Hepatocyte (in vitro differentiated cells): ENCODE data around the gene MAST4. TPM values are rescaled to one million over a fixed set of nuclear protein-coding genes. Genes with fewer than 3 reads are reported as not detected.

Experiments
- DNase-seq: peaks from one replicate; pipeline ENCODE4 v3.0.0-alpha.2; 2016; ENCODE audit warnings: low spot score
- H2AFZ ChIP-seq: fragments of 200-600 bp; sonication (generic); 2 replicates; pipeline ENCODE4 v1.6.0; 2016; ENCODE audit warnings: antibody characterized with exemption, mild to moderate bottlenecking
- H3K27ac ChIP-seq: fragments of 200-600 bp; sonication (generic); 2 replicates; pipeline ENCODE4 v1.5.1; 2016; ENCODE audit warnings: mild to moderate bottlenecking
- H3K27me3 ChIP-seq: fragments of 200-600 bp; sonication (generic); 2 replicates; pipeline ENCODE4 v1.6.1; 2016
- H3K36me3 ChIP-seq: fragments of 200-600 bp; sonication (generic); replicated peaks from 2 replicates; pipeline ENCODE4 v1.5.1; 2016; ENCODE audit warnings: low read depth; ENCODE audit not compliant: insufficient read depth
- H3K4me1 ChIP-seq: fragments of 200-600 bp; sonication (generic); 2 replicates; pipeline ENCODE4 v1.5.1; 2016; ENCODE audit warnings: mild to moderate bottlenecking, moderate library complexity; ENCODE audit not compliant: insufficient read depth
- H3K4me2 ChIP-seq: fragments of 200-600 bp; sonication (generic); 2 replicates; pipeline ENCODE4 v1.6.0; 2016
- H3K4me3 ChIP-seq: fragments of 200-600 bp; sonication (generic); 2 replicates; pipeline ENCODE4 v1.5.1; 2016; ENCODE audit warnings: mild to moderate bottlenecking
- H3K79me2 ChIP-seq: fragments of 200-600 bp; sonication (generic); 2 replicates; pipeline ENCODE4 v1.6.0; 2017; ENCODE audit warnings: mild to moderate bottlenecking
- H3K9me2 ChIP-seq: fragments of 200-600 bp; sonication (generic); replicated peaks from 2 replicates; pipeline ENCODE4 v1.6.0; 2017; ENCODE audit warnings: mild to moderate bottlenecking; ENCODE audit not compliant: insufficient read depth
- H3K9me3 ChIP-seq: fragments of 200-600 bp; sonication (generic); 2 replicates; pipeline ENCODE4 v1.5.1; 2016; ENCODE audit warnings: low read depth, mild to moderate bottlenecking
- H4K20me1 ChIP-seq: fragments of 200-600 bp; sonication (generic); 2 replicates; pipeline ENCODE4 v1.6.0; 2016; ENCODE audit warnings: mild to moderate bottlenecking; ENCODE audit not compliant: insufficient read depth, poor library complexity, severe bottlenecking
- CTCF ChIP-seq: fragments of 200-600 bp; sonication (generic); IDR thresholded peaks from 2 replicates; pipeline ENCODE4 v1.5.1; 2016; ENCODE audit warnings: antibody characterized with exemption, mild to moderate bottlenecking; ENCODE audit not compliant: poor library complexity
- EZH2 ChIP-seq: fragments of 200-600 bp; sonication (generic); IDR thresholded peaks from 2 replicates; pipeline ENCODE4 v1.6.1; 2016; ENCODE audit warnings: antibody characterized with exemption, mild to moderate bottlenecking, borderline replicate concordance
- EZH2phosphoT487 ChIP-seq: fragments of 200-600 bp; sonication (generic); IDR thresholded peaks from one replicate; pipeline ENCODE4 v1.6.1; 2018; ENCODE audit warnings: antibody characterized with exemption, mild to moderate bottlenecking, low read depth, moderate library complexity; ENCODE audit not compliant: unreplicated experiment, severe bottlenecking
- WGBS: methylation state at CpG from one replicate; pipeline ENCODE4 v1.1.6; 2016; ENCODE audit warnings: low lambda C conversion rate; ENCODE audit errors: missing lambda C conversion rate; 5-methylcytosine and 5-hydroxymethylcytosine counted together
- polyA plus RNA-seq: library from polyadenylated mRNA; unstranded; fragments of >200 nt; fragmentation: Nextera tagmentation; extraction: Ambion mirVana; gene quantifications from 2 replicates; pipeline ENCODE4 v1.2.1, GENCODE V29; 2016
- total RNA-seq: library from RNA; depleted of rRNA; stranded (reverse); fragments of >200 nt; gene quantifications from 2 replicates; pipeline ENCODE4 v1.2.3, GENCODE V29; 2014

MAST4 gene
- total and polyA plus RNA-seq, 2 experiments from 2014 or later, result 11.7 to 13.2 TPM

- no peaks in the 10 kb centered on the region for H3K9me3 ChIP-seq
- no peak for DNase-seq
- TF ChIP-seq EZH2phosphoT487 (no peak), EZH2 (no peak), CTCF (no peak)
- 69% methylated on average over 2 of the region's 2 CpGs for WGBS
- H3K9me2 ChIP-seq, result no peaks in the 10 kb centered on the region
- H3K4me2 ChIP-seq, result no peak overlapping the region
- H2AFZ ChIP-seq, result no peak overlapping the region
- no peaks in the 10 kb centered on the region for H3K4me1 ChIP-seq
- no peaks in the 10 kb centered on the region for H3K36me3 ChIP-seq
- H3K79me2 ChIP-seq, result no peaks in the 10 kb centered on the region
- H4K20me1 ChIP-seq, result no peaks in the 10 kb centered on the region
- H3K27me3 ChIP-seq, result no peaks in the 10 kb centered on the region
- no peak overlapping the region for H3K27ac ChIP-seq
- no peak overlapping the region for H3K4me3 ChIP-seq
Observed at GRCh38 chr5:67153292-67153691, 557.1 kb downstream of the MAST4 start.

GRCh38 chr5:67154556-67155206 is 558.5 kb downstream of the MAST4 start:
- Histone ChIP-seq H3K9me3 (no peaks in the 10 kb centered on the region), H3K4me1 (no peaks in the 10 kb centered on the region), H3K79me2 (no peaks in the 10 kb centered on the region), H3K27ac (no peak overlapping the region), H3K27me3 (no peaks in the 10 kb centered on the region), H4K20me1 (no peaks in the 10 kb centered on the region), H3K4me2 (no peak overlapping the region), H2AFZ (no peak overlapping the region), H3K36me3 (no peaks in the 10 kb centered on the region), H3K4me3 (no peak overlapping the region), H3K9me2 (no peaks in the 10 kb centered on the region)
- 78% methylated on average over 5 of the region's 5 CpGs for WGBS
- DNase-seq, result no peak
- TF ChIP-seq EZH2phosphoT487, result no peak
- TF ChIP-seq EZH2, result no peak
- TF ChIP-seq CTCF, result no peak

GRCh38 chr5:67156976-67157583 is 560.9 kb downstream of the MAST4 start:
- no peak overlapping the region for H3K4me3 ChIP-seq
- H3K9me2 ChIP-seq, result no peaks in the 10 kb centered on the region
- TF ChIP-seq EZH2phosphoT487 (no peak), CTCF (peak; percentile 80)
- WGBS, result 60% methylated on average over 5 of the region's 5 CpGs
- H3K4me1 ChIP-seq, result peaks cover 5% of the 10 kb centered on the region
- DNase-seq, result peak; percentile 51
- H3K9me3 ChIP-seq, result no peaks in the 10 kb centered on the region
- H3K79me2 ChIP-seq, result no peaks in the 10 kb centered on the region
- no peaks in the 10 kb centered on the region for H3K36me3 ChIP-seq
- no peaks in the 10 kb centered on the region for H3K27me3 ChIP-seq
- H2AFZ ChIP-seq, result no peak overlapping the region
- no peak overlapping the region for H3K27ac ChIP-seq
- no peak overlapping the region for H3K4me2 ChIP-seq
- H4K20me1 ChIP-seq, result no peaks in the 10 kb centered on the region
